GM19025 (cell line): ENCODE measurements around the gene ZNF644.

Experiments used
- ATAC-seq: cut with Tn5 transposase; IDR thresholded peaks from one replicate; pipeline ENCODE4 v1.9.1; 2021; ENCODE audit warnings: mild to moderate bottlenecking, low read depth, moderate library complexity; ENCODE audit not compliant: unreplicated experiment

ZNF644 gene

DNA sequence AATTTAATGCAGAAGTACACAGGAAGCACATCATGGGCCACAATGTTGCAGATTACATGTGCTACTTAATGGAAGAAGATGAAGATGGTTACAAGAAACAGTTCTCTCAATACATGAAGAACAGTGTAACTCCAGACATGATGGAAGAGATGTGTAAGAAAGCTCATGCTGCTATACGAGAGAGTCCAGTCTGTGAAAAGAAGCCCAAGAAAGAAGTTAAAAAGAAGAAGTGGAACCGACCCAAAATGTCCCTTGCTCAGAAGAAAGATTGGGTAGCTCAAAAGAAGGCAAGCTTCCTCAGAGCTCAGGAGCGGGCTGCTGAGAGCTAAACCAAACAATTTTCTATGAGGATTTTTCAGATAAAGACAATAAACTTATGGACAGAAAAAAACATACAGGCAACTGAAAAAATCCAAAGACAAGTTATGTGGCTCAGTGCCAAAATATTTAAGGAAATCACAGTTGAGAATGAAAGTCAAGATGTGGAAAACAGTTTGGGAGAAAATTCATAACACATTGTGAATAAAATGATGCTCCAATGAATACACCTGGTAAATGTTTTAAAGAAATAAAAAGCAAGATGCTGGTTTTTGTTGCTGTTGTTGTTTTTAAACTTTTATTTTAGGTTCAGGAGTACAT lies 2.8 kb upstream of the ZNF644 start:
- ATAC-seq = no peak

DNA sequence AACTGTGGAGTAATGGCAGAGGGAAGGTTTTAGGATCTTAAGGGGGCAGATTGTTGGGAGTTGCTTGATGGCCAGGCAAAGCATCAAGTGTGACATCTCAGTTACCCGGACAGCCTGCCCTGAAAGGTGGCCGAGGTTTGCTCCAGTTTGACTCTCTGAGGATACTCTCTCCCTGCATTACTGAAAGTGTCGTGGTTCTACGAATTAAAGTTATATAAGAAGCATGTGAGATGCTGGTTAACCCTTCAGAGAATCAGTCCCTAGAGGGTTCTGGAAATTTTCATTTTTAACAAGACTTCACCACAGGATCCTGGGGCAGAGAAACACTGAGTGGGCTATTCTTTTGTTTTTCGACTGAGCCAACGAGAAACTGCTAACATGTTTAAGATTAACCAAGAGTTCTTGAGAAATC lies 689 bp upstream of the ZNF644 start:
- no peak for ATAC-seq

DNA sequence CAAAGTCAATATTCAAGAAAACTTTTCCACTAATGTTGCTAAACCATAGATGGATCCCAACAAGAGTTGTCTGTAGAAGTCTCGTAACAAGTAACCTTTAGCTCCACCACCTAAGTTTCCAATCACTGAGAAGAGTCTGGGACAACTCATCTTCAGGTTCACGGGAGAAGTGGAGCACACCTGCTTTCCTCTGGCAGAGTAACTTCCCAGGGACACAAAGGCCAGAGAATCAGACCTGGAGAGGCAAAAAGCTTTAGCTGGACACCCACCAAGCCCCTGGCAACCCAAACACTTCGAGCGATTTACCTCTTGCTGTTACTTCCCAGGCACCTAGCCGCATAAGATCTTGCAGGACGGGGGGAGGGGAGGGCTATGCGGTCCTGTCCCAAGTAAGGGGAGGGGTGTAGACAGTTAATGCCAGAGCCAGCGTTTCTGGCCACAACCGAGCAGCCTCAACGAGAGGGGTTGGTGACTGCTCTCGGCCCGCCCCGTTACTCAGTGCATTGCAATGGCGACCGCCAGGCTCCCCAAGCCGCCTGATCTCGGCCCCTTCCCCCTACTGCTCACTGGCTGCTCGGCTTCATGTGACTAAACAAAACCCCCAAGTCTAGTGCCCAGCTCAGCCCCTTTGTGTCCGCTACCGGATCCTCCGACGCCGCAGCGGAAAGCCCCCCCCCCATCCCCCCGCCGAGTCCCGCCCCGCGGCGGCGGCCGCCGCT lies 709 bp downstream of the ZNF644 start:
- ATAC-seq = peak; percentile 22

DNA sequence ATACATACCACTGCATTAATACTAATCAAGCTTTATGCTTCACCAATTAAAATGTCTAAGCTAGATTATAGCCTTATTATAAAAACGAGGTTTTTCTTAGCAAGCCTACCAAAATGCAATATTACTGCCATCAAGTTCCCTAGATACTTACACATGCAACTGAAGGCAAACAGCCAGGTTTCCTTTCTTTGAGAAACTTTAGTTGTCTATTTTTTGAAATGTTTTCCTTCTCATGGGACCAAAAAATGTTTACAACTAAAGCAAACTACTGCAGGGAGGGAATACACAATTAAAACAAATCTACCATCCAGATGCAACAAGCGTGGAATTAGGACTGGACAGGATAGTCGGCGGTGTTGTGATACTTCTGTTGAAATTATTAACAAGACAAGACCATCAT lies 1.3 kb downstream of the ZNF644 start:
- ATAC-seq = no peak

DNA sequence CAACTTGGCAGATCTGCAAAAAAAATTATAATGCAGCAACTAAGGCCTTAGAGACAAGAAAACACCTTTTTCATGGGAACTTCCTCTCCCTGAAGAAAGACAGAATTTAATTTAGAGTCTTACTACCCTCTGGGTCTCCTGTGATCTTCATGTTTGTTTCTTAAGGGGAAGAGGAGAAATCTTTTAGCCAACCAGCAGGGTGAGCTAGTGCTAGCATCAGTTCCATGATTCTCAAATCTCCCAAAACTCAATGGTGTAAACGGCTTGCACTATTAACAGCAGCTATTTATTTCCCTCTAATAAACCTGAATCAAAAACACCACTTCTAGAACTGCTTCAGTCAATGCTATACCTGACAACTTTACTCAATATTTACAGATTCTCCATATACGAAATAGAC lies 3.8 kb downstream of the ZNF644 start:
- ATAC-seq = no peak

DNA sequence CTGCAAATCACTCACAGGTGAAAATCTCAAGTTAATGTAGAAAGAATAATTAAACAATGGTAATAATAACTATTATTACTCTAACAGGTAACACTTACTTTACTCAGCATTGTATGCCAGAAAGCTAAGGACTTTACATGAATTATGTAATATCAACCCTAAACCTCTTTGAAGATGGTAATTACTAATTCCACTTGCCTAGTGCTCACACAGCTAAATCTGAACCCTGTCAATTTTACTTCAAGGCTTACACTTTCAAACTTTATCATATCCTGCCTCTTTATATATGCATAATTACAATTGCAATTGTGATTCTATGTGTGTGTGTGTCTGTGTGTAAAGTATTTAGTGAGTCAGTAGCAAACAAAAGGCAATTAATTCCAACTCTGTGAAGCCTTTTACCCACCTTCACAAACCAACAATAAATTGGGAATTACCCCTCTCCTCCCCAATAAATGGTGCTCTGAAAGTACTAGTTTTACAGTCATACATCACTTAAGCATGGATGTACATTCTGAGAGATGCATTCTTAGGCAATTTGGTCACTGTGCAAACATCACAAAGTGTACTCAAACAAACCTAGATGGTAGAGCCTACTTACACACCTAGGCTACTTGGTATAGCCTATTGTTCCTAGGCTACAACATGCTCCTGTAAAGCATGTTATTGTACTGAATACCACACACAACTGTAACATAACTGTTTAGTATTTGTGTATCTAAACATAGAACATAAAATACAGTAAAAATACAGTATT lies 5.9 kb downstream of the ZNF644 start:
- no peak for ATAC-seq

DNA sequence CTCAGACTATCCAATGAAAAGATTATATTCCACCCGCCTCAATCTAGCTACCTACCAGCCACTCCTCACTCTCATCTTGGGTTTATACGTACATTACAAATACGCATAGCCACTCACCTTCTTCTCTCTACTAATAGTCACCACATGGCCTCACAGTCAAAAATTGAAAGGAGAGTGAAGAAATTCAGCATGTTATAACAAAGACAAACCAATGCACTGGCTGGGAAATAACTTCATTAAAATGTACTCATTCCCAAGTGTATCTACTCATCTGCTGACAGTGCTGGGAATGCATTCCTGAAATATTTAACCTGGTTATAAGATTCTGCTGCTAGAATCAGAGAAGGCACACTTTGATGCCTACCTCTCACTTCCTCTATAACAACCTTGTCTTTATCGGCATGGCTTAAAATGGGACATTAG lies 6.5 kb downstream of the ZNF644 start:
- no peak for ATAC-seq

DNA sequence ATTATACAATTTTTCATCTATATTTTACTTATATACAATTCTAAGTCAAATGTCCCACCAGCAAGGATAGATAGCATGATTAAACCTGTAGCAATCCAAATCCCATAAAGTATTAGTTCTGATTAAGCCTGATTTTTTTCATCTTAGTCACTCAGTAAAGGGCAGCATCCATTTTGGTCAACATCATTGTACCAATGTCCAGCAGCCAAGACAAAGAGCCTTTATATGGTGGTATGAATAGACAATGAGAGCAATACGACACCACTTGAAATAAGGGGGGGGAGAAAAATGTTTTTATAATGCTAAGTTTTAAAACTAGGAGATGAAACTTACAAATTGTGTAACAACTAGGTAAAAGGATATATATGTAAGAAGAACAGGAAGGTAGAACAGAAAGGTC lies 7.4 kb downstream of the ZNF644 start:
- ATAC-seq = no peak

DNA sequence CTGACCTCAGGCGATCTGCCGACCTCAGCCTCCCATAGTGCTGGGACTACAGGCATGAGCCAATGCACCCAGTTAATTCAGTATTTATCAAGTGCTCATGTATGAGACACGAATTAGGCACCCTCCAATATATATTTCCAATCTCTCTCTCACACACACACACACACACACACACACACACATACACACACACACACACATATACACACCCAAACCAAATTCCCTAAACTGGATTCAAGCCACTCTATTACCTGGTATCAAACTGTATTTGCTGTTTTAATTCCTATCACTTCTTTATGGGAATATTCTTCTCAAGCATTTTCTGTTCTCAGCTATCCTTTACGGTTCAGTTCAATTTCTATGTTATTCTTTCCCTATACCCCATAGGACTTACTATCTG lies 8.5 kb downstream of the ZNF644 start:
- no peak for ATAC-seq

DNA sequence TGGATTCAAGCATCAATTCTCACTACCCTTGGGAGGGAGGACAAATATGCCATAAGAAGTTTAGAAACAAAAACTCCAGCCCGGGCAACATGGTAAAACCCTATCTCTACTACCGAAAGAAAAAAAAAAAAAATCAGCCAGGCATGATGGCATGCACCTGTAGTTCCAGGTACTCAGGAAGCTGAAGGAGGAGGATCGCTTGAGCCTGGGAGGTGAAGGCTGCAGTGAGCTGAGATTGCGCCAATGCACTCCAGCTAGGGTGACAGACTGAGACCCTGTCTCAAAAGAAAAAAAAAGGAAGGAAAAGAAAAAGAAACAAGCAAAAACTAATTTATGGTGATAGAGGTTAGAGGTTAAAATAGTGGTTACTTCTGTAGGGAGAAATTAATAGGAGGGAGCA lies 9.6 kb downstream of the ZNF644 start:
- ATAC-seq = no peak

DNA sequence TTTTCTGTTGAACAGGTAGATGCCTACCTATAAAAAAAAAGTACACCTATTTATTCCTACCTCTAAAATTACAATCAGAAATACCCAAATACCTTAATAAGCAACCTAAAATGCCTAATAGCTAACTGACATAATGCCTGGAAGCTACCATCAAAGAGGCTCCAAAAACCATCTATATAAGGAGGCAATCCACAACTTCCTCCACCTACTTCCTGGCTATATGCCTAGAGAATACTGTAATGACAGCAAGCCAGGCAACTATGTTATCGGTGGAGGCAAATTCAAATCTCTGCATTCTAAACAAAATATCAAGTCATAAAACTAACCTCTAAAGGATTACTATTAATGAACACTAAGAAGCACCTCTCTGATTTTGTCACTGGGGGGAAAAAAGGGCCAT lies 10.1 kb downstream of the ZNF644 start:
- ATAC-seq = no peak

DNA sequence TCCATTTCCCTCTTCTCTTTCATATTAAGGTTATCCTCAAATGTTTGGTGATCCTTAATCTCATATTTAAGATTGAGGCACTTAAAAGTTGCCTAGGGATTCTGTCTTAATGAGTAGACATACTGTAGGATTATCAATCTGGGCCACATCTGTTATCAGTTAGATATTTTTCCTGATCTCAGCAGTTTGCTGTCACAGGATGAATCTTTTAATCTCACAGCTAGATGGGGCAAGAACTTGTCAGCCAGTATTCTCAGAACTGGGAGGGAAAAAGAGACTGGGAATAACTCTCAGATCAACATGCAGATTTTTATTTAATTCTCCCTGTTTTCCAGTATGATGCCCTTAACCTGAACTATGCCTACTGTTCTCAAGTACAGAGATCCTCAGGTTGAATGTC lies 14.0 kb downstream of the ZNF644 start:
- no peak for ATAC-seq

DNA sequence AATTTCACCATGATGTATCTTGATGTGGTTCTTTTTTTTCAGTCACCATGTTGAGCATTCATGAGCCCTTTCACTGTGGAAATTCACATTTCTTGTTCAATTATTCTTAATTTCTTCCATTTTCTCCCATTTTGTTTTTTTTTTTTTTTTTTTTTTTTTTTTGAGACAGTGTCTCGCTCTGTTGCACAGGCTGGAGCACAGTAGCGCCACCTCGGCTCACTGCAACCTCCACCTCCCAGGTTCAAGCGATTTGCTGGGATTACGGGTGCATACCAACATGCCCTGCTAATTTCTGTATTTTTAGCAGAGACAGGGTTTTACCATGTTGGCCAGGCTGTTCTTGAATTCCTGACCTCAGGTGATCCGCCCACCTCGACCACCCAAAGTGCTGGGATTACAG lies 14.7 kb downstream of the ZNF644 start:
- no peak for ATAC-seq

DNA sequence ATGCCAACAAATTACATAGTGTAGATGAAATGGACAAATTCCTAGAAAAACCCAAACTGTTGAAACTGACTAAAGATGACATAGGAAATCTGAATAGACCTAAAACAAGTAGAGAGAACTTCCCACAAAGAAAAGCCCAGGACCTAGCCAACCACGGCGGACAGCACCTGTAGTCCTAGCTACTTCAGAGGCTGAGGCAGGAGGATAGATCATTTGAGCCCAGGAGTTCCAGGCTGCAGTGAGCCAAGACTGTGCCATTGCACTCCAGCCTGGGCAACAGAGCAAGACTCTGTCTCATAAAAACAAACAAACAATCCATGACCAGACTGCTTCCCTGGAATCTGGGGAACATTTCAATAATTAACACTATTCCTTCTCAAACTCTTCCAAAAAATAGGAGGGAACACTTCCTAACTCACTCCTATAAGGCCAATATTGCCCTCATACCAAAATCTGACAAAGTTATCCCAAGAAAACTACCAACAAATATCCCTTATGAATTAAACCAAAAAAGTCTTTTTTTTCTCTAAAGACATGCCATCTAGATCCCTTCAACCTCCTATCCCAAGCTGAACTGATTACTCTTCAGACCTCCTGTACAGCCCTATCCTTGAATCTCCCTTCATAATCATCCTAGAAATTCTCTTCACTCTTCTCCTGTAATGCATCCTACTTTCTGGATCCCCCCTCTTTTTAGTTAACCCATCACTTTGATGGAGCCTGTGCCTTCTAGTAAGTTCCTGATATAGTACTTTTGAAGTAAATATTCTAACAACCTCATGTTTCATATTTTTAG lies 15.5 kb downstream of the ZNF644 start:
- ATAC-seq = no peak

DNA sequence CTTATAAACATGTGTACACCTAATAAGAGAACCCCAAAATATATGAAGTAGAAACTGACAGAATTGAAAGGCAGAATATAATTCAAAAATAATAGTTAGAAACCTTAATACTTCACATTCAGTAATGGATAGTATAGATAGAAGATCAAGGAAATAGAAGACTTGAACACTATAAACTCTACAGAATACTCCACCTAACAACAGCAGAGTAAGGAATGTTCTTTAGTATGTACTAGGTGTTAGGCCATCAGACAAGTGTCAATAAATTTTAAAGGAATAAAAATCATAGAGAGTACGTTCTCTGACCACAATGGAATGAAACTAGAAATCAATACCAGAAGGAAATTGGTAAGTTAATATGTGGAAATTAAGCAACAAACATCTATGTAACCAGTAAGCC lies 16.6 kb downstream of the ZNF644 start:
- no peak for ATAC-seq

DNA sequence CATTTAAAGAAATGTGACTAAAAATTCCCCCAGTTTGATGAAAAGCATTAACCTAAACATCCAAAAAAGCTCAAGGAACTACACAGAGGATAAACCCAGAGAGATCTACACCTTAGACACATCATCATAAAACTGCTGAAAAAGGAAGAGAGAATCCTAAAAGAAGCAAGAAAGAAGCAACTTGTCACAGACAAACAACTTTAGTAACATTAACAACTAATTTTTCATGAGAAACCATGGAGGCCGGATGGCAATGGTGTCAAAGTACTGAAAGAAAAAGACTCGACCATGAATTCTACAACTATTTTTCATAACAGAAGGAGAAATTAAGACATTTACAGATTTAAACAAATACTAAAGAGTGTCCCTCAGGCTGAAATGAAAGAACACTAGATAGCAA lies 17.7 kb downstream of the ZNF644 start:
- ATAC-seq = no peak

DNA sequence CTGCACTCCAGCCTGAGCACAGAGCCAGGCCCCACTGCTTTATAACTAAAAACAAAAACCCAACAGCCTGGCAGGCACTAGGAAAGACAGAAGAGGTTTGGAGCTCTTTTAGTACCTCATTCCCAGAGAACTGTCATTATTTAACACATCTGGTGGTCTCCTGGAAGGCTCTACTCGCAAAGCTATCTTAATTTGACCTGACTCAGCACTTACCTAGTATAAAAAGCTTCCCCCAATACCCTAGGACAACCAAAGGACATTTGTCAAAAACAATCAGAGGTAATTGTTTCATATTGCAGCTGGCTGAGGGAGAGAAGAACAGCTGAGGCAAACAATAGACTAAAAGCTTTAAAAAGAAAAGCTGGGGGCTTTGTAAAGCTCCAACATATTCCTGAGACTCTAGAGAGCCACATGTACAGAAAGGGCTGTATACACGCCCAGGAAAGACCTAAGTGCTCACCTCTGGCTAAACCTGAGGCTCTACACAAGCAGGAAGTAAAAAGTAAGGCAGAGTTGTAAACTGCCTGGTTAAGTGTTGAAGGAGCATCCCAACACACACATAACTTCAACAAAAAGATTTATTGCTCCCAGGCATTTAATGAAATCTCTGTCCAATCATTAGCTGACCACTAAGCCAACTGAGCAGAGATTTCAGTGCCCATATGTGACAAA lies 25.0 kb downstream of the ZNF644 start:
- ATAC-seq = no peak

DNA sequence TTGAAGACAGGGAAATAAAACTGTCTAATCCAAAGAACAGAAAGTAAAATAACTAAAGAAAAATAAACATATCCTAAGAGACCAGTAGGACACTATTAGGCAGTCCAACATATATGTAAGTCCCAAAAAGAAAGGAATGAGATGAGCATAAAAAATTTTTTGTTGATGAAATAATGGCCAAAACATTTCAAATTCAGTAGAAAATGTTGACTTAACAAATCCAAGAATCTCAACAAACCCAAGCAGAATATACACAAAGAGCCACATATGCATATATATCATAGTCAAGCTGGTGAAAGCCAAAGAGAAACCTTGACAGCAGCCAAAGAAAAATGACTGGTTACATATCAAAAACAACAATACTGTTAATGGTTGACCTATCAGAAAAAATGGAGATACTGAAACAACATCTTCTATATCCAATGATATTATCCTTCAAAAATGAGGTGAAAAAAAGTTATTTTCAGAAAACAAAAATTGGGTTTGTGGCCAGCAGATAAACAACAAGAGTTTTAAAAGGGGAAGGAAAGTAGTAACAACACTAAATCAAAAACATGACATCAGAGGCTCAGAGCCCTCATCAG lies 26.4 kb downstream of the ZNF644 start:
- ATAC-seq = no peak

DNA sequence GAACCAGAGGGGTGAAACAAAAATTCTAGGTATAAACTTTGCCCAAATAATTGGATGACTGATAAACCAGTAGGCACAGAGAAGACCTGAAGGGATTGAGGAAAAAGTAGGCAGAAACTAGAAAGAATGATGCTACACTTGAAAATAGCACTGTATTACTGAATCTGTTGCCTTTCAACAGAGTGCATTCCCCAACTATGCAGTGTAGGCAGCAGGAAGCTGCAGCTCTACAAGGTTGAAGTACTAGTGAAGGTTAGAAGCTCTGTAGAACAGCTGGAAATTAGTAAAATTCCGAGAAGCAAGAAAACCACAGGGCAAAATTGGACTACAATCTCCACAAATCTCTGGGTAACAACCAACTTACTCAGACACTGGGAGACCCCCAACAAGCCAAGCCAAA lies 27.4 kb downstream of the ZNF644 start:
- no peak for ATAC-seq

DNA sequence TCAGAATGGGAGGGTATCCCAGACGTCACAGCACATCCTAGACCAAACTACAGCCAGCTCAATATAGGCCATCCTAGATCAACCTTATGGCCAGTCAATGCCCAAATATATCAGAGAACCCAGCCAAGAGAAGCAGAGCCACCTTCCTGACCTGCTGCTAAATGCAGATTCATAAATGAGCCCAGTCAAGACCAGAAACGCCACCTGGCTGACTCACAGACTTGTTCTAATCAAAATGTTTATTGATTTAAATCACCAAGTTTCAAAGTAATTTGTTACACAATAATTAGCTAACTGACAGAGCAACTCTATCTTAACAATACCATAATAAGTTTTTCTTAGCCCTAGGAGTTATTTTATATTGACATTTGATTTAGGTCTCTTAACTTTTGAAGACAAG lies 28.6 kb downstream of the ZNF644 start:
- ATAC-seq = no peak
